ENCODE data around the gene RASSF3.
"Not testable (repeated sequence)": the region's sequence is repeated elsewhere in the genome, so short reads cannot be mapped to it uniquely, and the experiment has no call there.

Gene RASSF3

DNA sequence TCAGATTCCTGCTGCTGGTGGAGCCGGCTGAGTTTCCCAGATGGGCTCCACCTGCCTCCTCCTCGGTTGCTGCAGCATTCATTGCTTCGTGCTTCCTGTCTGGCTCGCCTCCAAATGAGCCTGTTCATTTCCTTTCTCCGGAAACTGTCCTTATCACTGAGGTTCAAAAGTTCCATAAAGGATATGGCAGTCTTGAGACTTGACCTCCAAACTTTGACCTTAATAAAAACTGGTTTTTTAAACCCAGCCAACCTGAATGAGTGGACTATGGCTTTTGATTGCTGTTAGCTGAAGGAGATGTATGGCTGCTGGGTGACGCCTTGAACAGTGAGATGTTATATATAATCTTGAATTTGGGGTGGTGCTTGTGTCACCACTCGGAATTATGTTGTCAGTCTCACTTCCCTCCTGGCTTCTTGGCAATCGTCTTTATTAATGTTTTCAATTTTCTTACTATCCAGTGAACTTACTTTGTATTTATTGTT, 62.7 kb downstream of the RASSF3 start:
- DNase-seq: no peak

DNA sequence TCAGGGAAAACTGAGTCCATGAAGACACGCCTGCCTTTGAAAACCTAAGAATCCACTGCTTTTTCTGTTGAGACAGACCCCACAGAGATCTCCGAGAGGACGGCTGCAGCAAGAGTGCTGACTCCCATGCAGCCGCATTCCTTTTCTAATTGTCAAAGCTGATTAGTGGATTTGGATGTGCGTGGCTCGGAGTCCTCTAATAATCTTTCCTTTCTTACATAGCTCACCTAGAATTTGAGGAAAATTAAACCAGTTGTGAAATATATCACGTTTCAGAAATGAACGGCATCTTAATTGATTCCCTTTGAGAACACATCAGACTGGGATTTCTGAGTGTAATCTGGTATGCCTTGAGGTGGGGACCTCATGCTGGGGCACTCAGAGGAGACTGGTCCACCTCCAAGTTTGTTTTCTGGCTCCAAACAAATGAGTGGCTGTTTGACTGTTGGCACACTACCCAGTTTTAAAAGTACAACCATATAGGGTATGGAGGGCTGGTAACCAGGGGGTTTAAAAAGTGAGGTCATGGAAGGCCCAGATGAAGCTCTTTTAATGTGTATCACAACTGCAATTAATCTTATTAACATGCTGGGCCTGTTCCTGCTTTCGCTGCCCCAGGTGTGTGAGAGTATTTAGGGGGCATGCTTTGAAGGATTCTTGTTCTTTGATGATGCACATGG, 63.3 kb downstream of the RASSF3 start:
- no peak for DNase-seq

DNA sequence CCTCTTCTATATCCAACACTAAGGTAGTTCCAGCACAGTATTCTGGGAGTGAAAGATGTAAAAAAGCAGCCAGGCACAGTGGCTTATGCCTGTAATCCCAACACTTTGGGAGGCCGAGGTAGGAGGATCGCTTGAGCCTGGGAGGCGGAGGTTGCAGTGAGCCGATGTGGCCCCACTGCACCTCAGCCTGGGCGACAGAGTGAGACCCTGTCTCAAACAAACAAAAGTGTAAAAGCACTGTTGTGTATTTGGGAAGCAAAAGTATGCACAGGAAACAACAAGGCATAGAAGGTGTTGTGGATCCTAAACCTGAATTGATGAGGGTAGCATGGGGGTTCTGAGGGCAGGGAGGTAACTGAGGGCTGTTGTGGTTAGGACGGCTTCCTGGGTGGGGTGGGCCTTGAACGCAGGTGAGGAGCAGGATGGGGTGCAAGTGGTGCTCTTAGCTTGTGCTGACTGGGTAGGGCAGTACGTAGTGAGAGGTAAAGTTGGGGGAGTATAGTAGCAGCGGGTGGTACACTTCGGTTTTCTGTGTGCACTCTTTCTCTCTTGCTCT, 64.2 kb downstream of the RASSF3 start:
- DNase-seq: no peak

DNA sequence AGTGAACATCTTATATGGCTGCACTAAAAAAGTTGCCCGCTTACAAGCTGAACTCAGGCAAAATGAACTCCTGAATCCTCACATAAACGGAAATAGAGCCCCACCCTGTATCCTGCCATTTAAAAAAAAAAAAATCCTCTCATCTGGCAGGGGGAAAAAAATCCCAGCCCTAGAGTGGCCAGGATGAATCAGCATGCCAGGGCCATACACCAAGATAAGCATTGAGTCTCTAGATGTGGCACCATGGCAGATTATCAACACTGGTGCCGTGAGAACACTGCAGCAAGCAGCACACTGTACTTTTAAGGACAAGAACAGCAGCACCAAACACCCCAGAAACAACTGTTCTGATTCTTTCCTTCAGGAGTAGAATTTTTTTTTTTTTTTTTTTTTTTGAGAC, 65.5 kb downstream of the RASSF3 start:
- DNase-seq: no peak

DNA sequence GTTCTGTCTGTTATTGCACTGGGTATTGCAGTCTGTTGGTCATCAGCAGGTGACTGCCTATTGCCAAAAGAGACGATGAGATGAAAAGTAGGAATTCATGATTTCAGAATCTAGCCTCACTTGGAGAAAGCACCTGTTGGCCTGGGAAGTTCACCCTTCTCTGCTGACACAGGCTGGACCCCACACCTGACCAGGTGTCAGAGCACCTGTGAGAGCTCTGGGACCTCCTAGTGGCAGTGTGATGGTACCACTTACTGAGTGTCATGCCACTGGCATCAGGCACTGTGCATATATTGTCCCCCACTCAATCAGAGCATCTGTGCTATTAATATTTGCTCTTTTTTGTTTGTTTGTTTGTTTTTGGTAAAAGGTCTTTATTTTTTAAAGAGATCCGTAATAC, 68.0 kb downstream of the RASSF3 start:
- no peak for DNase-seq

DNA sequence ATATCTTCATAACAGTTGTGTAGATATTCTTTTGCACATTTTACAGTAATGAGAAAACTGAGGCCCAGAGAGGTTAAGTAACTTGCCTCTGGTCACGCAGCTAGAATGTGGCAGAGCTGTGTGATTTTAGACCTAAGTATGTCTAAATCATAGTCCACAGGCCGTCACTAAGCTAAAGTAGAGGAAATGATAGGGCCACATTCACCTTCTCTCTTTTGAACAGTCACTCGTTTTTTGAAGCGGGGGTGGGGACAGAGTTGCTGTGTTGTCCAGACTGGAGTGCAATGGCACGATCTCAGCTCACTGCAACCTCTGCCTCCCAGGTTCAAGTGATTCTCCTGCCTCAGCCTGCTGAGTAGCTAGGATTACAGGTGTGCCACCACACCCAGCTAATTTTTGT, 68.5 kb downstream of the RASSF3 start:
- no peak for DNase-seq

DNA sequence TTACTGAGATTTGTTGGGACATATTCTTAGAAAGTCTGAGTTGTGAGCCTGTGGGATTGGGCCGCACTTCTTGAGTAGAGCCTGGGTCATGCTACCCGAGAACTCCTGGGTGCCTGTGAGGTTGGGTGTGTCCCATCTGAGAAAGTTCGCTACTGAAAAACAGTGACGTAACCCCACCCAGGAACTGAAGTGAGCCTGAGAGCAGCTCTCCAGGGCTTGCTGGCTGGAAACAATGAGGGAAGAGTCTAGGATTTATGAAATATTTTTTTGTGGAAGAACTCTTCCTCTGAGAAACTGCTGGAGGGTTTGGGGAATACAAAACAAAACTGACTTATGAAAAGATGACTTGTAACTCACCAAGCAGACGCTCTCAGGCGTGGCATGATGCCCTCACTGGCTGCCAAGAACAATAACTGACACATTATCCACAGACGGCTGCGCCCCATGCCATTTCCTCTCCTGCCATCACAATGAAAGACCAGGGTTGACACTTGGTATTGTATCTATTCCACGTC, 69.2 kb downstream of the RASSF3 start:
- DNase-seq: no peak

DNA sequence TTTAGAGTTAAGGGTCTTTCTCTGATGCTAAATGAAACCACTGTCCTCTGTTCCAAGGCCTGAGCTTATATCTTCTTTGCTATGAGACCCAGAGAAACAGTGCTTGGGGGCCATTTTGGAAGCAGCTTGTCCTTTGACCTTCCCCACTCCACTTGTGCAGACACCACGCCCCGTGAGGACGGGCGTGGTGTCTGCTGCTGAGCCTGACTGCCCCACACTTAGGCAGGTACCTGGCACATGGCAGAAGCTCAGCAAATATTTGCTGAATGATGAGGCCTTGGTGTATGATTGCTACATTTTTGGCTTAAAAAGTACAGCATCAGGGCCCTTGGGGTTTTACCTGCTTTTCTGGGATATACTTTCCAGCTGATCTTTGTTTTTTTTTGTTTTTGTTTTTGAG, 69.9 kb downstream of the RASSF3 start:
- no peak for DNase-seq

DNA sequence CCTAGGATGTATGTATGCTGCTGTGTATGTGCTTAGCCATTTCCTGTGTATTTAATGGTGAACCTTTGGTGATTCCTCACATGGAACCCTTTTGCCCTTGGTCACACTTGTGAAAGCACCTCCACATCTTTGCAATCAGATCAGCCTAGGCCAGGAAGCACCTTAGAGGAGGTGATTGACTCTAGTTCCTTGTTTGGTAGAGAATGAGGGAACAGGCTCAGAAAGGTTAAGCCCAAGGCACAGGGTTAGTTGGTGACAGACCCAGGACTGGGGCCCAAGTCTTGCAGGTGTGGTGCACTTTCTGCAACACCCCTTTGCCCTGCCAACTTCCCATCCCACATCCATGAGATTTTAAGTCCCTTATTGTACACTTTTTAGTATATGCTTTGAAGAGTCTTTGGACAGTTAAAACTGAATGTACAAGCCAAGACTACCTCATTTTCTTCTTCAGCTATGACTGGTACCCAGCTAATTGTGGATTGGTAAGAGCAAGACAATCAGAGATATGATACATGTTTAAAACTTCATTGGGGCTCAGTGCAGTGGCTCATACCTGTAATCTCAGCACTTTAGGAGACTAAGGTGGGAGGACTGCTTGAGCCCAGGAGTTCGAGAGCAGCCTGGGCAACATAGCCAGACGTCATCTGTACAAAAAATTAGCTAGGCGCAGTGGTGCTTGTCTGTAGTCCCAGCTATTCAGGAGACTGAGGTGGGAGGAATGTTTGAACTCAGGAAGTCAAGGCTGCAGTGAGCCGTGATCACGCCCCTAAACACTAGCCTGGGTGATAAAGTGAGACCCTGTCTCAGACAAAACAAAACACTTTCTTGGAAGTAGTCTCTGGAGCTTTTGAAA, 71.1 kb downstream of the RASSF3 start:
- DNase-seq: no peak

DNA sequence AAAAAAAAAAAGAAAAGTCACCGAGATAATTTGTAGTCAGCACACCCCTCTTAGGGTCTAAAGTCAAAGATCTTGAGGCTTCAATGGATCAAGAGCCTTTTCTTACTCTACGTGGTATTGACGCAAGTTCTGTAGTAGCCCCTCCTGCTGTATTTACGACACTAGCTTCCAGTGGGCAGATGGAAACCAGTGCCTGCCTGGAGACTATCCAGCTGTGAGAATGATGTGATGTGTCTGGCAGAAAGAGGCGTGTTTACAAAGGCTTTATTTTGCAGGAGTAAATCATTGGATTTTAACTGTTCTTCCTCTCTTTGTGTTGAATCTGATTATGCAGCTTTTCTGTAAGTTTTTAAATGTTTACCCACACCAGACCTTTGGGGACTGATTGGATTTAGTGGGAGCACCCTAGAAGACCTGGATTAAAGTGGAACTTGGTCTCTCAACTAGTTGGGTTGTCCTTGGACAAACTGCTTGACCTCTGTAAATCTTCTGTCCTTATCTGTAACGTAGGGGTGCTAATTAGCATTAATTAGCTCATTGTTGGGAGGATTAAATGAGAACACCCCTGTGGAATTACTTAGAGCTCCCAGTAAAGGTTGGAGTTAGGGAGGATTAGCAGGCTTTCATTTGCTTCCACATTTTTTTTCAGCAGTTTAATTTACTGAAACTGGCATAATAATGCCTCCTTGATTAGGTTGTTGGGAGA, 72.4 kb downstream of the RASSF3 start:
- DNase-seq: peak; percentile 87

DNA sequence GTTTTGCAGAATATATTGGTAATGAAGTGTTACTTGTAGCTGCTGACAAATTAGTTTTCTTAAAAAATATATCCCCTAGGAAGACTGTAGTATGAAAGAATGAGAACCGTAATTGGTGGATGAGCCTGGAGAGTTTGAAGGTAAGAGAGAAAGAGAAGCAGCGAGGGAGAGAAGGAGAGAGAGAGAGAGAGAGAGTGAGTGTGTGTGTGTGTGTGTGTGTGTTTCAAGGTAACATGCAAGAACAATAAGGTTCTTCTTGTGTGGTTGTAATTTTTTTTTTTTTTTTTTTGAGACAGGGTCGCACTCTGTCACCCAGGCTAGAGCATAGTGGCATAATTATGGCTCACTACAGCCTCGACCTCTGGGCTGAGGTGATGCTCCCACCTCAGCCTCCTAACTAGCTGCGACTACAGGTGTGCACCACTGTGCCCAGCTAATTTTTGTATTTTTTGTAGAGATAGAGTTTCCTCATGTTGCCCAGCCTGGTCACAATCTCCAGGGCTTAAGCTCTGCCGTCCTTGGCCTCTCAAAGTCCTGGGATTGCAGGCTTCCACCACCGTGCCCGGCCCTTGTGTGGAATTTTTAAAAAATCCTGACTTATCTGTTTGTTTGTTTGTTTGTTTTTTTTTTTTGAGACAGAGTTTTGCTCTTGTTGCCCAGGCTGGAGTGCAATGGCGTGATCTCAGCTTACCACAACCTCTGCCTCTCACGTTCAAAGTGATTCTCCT, 73.7 kb downstream of the RASSF3 start:
- no peak for DNase-seq

DNA sequence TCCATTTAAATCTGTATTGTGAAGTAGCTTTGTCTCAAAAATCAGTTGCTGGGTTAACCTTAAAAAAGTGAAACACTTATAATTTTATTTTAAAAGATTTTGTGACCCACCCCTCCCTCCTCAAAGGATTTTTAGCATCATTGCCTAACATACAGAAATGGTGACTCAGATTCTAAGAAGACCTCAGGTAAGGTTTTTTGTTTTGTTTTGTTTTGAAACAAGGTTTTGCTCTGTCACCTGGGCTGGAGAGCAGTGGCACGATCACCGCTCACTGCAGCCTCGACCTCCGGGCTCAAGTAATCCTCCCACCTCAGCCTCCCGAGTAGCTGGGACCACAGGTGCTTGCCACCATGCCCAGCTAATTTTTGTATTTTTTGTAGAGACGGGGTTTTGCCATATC, 74.8 kb downstream of the RASSF3 start:
- DNase-seq: no peak

DNA sequence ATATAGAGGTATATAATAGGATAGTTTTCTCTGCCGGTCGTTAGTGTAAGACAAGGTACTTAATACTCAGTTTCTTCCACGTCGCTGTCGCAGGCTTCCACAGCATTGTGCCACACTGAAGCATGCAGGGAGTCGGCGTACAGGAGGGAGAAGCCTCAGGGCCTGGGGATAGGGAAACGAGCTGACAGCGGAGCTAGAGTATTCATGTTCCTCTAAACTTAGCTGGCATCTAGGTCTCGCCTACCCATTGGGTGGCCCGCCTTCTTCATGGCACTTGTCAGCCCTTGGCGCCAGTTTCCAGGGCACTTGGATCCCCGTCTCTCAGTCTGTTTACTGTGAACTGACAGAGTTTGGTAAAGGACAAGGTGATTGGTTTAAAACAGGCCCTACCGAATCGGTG, 75.3 kb downstream of the RASSF3 start:
- DNase-seq: no peak

DNA sequence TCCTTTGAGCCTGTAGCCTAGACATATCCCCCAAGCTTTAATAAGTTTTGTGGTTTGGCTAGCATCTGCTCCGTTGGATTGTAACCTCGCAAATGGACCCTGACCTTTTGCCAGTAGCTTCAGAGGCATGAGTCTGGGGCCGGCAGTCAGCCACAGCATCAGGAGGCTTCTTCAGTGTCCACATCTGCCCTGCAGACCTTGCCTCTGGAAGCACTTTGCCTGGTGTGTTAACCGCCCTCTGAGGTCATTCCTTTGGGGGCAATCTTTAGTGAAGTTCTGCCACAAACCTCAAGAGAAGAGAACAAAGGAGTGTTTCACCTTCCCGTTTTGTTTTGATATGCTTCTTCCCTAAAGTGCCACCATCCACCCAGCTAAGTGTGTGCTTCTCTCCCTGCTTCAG, 77.5 kb downstream of the RASSF3 start:
- DNase-seq: peak; percentile 90

DNA sequence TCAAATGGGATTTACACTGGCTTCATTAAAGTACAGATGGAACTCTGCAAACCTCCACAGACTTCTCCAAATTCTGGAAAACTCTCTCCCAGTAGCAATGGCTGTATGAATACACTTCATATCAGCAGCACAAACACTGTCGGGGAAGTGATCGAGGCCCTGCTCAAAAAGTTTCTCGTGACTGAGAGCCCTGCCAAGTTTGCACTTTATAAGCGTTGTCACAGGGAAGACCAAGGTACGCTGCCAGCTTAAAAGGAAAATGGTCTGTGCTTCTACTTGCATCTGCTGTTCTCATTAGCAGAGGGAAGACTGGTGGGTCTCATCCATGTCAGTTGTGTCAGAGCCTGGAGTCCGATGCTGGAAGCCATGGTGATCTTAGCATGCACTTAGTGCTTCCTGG, 77.9 kb downstream of the RASSF3 start:
- no peak for DNase-seq

DNA sequence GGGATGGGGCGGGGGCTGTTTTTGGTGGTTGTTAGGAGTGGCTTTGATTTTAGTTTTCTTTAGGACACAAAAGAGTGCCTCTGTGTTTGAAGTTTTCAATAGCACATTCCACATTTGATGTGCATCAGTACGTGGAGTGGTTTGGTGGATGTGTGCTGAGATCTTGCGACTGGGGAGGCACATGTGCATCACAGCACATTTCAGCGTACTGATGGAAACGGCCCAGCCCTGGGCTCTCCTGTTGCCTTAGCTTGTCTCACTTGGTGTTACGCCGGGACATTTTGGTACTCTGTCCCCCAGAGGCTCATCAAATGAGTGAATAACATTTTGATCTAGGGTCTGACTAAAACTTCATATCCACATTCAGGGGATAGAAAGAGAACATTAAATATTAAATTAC, 78.4 kb downstream of the RASSF3 start:
- DNase-seq: no peak

DNA sequence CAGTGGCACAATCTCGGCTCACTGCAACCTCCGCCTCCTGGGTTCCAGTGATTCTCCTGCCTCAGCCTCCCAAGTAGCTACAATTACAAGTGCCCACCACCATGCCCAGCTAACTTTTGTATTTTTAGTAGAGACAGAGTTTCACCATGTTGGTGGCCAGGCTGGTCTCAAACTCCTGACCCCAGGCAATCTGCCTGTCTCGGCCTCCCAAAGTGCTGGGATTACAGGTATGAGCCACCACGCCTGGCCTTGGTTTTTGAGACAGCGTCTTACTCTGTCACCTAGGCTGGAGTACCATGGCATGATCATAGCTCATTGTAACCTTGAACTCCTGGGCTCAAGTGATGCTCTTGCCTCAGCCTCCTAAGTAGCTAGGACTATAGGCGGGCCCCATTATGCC, 79.9 kb downstream of the RASSF3 start:
- not testable (repeated sequence) for DNase-seq

DNA sequence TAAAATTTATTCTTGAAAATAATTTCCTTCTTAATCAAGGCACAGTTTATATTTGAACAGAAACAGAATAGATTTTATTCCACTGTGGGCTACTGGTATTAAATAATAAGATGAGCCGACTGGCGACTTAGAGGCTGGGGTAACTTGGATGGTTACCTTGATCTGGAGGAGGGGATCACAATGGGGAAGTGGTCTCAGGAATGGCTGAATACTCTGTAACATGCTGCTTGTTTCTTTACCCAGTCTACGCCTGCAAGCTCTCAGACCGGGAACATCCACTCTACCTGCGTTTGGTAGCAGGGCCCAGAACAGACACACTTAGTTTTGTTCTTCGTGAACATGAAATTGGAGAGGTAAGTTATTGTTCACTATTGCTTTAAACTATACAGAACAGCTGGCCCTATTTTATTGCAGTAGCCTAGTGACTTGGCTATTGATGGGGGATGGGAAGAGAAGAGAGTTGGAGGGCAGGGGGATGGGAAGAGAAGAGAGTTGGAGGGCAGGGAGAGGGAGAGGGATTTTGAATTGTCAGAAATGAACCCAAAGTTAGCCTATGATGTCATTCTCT, 81.0 kb downstream of the RASSF3 start:
- no peak for DNase-seq

DNA sequence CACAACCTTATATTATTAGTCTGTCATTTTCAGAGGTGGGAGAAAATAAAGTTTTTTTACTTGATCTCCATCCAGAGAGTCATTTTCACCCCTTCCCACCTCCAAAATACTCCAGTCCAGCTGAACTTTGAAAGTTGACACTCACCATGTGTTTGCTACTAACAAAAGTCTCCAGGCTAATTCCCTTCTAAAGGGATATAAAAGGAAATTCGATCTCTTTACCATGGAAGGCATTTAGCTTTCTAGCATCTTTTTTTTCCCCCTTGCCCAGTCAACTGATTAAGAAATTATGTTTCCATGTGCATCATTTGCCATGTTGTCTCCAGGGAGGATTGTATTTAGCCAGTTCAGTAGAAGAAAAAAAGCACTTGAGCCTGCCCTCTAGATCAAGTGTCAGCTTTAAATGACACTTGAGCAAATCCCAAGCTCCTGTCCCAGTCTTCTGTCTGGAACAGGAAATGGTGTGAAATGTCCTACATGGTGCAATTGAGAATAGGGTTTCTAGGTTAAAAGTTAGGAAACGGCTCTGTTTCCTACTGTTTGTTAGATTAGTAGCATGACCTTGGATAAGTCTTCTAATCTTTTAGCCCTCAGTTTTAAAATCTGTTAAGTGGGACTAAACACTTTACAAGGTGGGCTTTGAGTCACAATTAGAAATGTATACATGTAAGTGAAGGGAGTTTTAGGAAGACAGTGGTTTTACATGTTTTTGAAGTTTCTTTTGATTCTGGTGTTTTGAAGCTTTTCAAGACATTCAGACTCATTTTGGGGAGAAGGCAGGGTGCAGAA, 81.7 kb downstream of the RASSF3 start:
- DNase-seq: no peak

DNA sequence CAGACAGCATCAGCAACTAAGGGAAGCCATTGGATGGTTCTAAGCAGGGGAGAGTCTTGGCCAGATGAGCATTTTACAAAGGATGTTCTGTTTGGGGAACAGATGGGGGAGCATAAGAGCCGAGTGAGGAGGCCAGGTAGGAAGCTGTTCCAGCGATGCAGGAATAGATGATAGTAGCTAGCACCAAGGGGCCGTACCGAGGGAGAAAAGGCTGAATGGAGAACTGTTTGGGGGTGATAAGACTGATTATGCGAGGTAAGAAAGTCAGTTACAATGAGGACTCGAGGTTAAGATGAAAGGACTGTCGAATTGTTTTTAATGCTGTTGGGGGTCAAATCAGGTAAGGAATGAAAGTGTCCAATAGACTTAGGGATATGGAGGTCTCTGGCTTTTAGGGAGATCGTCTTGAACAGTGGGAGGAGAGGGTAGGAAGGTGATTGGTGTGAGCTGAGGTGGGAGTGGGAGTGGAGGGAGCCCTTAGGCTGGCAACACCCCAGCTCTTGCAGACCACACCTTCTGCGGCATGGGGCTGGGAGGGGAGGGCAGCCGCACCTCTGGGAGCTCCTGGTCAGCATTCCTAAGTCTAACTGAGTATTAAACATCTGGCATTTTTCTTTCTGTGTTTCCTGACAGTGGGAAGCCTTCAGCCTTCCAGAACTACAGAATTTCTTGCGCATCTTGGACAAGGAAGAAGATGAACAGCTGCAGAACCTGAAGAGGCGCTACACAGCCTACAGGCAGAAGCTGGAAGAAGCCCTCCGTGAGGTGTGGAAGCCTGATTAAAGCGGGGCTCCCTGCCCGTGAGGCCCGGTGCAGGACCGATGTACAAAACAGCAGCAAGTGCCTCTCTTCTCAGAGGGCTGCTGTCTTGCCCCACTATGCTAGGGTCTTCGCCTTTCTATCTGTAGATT, 84.1 kb downstream of the RASSF3 start:
- DNase-seq: no peak

Measured in islet precursor cell (in vitro differentiated cells).